K562 (cell line): ENCODE measurements around the gene RDH5. TPM values are rescaled to one million over a fixed set of nuclear protein-coding genes. Genes with fewer than 3 reads are reported as not detected.

Source experiments
- ATF3 ChIP-seq, 2 experiments: fragments of 450-650 bp in 1 of 2; sonication (generic) in 1 of 2; formaldehyde crosslinking in 1 of 2; IDR thresholded peaks in 1 of 2; conservative IDR thresholded peaks in 1 of 2; 2 replicates each; pipeline versions ENCODE4 v1.6.1 to v1.8.1; 2016 to 2023; ENCODE audit warnings: mild to moderate bottlenecking in 2 of 2, moderate library complexity in 2 of 2, inconsistent platforms in 1 of 2, missing genetic modification reagents in 1 of 2
- DMBX1 ChIP-seq: fragments of 250-450 bp; sonication (Bioruptor Pico); IDR thresholded peaks from 2 replicates; pipeline ENCODE4 v1.8.0; 2022; ENCODE audit warnings: inconsistent platforms, mild to moderate bottlenecking, moderate library complexity, borderline replicate concordance
- ESRRB ChIP-seq: fragments of 250-450 bp; sonication (Bioruptor Pico); IDR thresholded peaks from 2 replicates; pipeline ENCODE4 v1.5.0; 2020; ENCODE audit warnings: mild to moderate bottlenecking, moderate library complexity, borderline replicate concordance
- GMEB1 ChIP-seq: fragments of 250-450 bp; sonication (Bioruptor Pico); IDR thresholded peaks from 2 replicates; pipeline ENCODE4 v1.4.0; 2020; ENCODE audit warnings: mild to moderate bottlenecking
- HMG20A ChIP-seq: fragments of 450-650 bp; formaldehyde crosslinking; conservative IDR thresholded peaks from 2 replicates; pipeline ENCODE4 v1.4.0; 2020; ENCODE audit warnings: mild to moderate bottlenecking, mixed read lengths
- MEF2A ChIP-seq: IDR thresholded peaks from 2 replicates; pipeline ENCODE4 v1.6.1; 2011; ENCODE audit warnings: low read depth, mild to moderate bottlenecking, low read length, moderate library complexity; ENCODE audit not compliant: control insufficient read depth
- MTF1 ChIP-seq: fragments of 250-450 bp; sonication (Bioruptor Pico); IDR thresholded peaks from 2 replicates; pipeline ENCODE4 v1.9.0; 2021; ENCODE audit warnings: moderate library complexity, mild to moderate bottlenecking, inconsistent platforms, borderline replicate concordance
- NONO ChIP-seq, 2 experiments: fragments of 200-400 bp in 1 of 2; fragments of 450-650 bp in 1 of 2; formaldehyde crosslinking in 1 of 2; IDR thresholded peaks; 2 replicates each; pipeline ENCODE4 v1.6.1; 2017; ENCODE audit warnings: low read depth in 2 of 2, mild to moderate bottlenecking in 2 of 2, moderate library complexity in 2 of 2, low read length in 1 of 2
- POLR3A ChIP-seq: IDR thresholded peaks from 2 replicates; pipeline ENCODE4 v1.6.1; 2011; ENCODE audit warnings: borderline replicate concordance, mild to moderate bottlenecking, moderate library complexity; ENCODE audit not compliant: insufficient read length, insufficient read depth; ENCODE audit errors: extremely low read depth
- PURB ChIP-seq: sonication (generic); formaldehyde crosslinking; IDR thresholded peaks from 2 replicates; pipeline ENCODE4 v1.9.0; 2021; ENCODE audit warnings: low read depth, mild to moderate bottlenecking, missing genetic modification reagents
- TBL1XR1 ChIP-seq, 2 experiments: IDR thresholded peaks; 2 replicates each; pipeline ENCODE4 v1.6.1; 2012; ENCODE audit warnings: improper control_type of control experiment in 2 of 2, low read length in 2 of 2, mild to moderate bottlenecking in 1 of 2
- THRB ChIP-seq: fragments of 450-650 bp; formaldehyde crosslinking; conservative IDR thresholded peaks from 2 replicates; pipeline ENCODE4 v1.4.0; 2022; ENCODE audit warnings: mild to moderate bottlenecking, missing genetic modification characterization
- YBX1 ChIP-seq: fragments of 450-650 bp; IDR thresholded peaks from 2 replicates; pipeline ENCODE4 v1.7.1; 2016; ENCODE audit warnings: mild to moderate bottlenecking
- ZNF282 ChIP-seq: sonication (generic); formaldehyde crosslinking; IDR thresholded peaks from 2 replicates; pipeline ENCODE4 v1.8.1; 2023; ENCODE audit warnings: missing genetic modification reagents
- ZNF324 ChIP-seq: fragments of 250-450 bp; sonication (Bioruptor Pico); IDR thresholded peaks from 2 replicates; pipeline ENCODE4 v1.4.0; 2020; ENCODE audit warnings: mild to moderate bottlenecking
- ZNF444 ChIP-seq: fragments of 250-450 bp; sonication (Bioruptor Pico); IDR thresholded peaks from 2 replicates; pipeline ENCODE4 v1.4.0; 2020; ENCODE audit warnings: mild to moderate bottlenecking, moderate library complexity
- ZNF766 ChIP-seq: fragments of 200-800 bp; sonication (Bioruptor generic); conservative IDR thresholded peaks from 2 replicates; pipeline ENCODE4 v1.6.1; 2016; ENCODE audit warnings: missing genetic modification characterization, missing compliant biosample characterization
- polyA plus RNA-seq, 8 experiments: library from polyadenylated mRNA; depleted of rRNA in 4 of 8; stranded (reverse) in 5 of 8; unstranded in 3 of 8; fragments of >200 nt; fragmentation: Nextera tagmentation in 2 of 8; fragmentation: Illumina TruSeq in 1 of 8; extraction: Ambion mirVana in 2 of 8; extraction: Trizol in 1 of 8; gene quantifications; 2 replicates each; pipeline versions ENCODE4 v1.2.1 to v1.2.3, GENCODE V29; 2011 to 2014; ENCODE audit warnings: inconsistent platforms in 1 of 8, missing spikeins in 1 of 8
- total RNA-seq, 7 experiments: library from RNA; depleted of rRNA in 6 of 7; stranded (reverse); fragments of >200 nt in 6 of 7; fragmentation: Illumina TruSeq in 2 of 7; extraction: Trizol in 2 of 7; gene quantifications; 2 replicates each; pipeline versions ENCODE4 v1.2.1 to v1.2.3, GENCODE V29; 2011 to 2021; ENCODE audit warnings: low replicate concordance in 1 of 7
- TF ChIP-seq, protein P1 (sequence below): fragments of 200-800 bp; sonication (Bioruptor generic); IDR thresholded peaks from 2 replicates; pipeline ENCODE4 v1.6.1; 2017; ENCODE audit warnings: missing genetic modification characterization, missing compliant biosample characterization

The RDH5 gene
- total and polyA plus RNA-seq, 9 of the 15 experiments (the other 6 are each of a cell fraction or from before 2014, with no cell fraction given) = 0.28 to 2.0 (median 1.1) TPM; not detected in 1

DNA sequence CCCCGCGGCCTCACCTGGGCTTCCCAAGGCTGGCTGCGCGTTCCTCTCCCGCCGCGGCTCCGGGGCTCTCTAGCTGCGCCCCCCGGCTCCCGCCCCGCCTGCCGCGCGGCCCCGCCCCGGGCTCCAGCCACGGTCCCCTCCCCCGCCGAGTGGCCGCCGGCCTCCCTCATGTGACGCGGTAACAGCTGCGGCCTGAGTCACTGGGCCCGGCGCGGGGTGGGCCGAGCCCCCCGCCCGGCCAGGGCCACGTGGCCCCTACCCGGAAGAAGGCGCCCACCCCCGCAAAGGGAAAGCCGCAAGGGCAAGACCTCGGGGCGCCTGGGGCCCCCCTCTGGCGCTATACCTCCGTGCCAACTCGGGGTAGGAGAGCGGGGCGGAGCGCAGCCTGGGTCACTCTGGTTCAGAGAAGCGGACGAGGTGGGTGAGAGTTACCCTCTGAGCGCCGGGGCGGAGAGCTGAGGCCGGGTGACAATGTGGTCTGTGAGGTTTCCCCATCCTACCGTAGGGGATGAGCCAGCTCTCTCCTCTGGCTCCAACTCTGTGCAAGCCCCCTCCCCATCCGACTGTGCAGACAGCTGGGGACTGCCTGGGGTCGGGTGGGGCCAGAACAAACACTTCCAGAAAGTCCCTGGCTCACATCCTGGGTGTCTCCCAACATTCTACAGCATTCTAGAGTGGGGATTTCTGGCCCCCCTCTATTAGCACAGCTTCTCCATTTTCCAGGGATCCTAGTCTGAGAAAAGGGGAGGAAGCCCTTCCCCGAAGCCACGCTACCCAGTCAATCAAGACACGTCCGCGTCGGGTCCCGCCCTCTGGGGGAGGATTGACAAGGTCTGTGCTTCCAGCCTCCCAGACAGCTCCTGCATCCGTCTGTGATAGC lies 9.0 kb downstream of the RDH5 start, which contains the start of gene CD63 (continued):
- TF ChIP-seq, protein P1, sequence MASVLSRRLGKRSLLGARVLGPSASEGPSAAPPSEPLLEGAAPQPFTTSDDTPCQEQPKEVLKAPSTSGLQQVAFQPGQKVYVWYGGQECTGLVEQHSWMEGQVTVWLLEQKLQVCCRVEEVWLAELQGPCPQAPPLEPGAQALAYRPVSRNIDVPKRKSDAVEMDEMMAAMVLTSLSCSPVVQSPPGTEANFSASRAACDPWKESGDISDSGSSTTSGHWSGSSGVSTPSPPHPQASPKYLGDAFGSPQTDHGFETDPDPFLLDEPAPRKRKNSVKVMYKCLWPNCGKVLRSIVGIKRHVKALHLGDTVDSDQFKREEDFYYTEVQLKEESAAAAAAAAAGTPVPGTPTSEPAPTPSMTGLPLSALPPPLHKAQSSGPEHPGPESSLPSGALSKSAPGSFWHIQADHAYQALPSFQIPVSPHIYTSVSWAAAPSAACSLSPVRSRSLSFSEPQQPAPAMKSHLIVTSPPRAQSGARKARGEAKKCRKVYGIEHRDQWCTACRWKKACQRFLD = peak; percentile 92
- TF ChIP-seq YBX1 (no peak), POLR3A (no peak), NONO (IDR thresholded peaks at IDR 0.05; ENCODE audit: low read depth in 2 of 2, low read length in 1 of 2) (peak in 1 of 2 experiments; percentile 84; a peak in 1 of 4 replicates), ZNF282 (CRISPR knock-in tag) (no peak), MTF1 (CRISPR knock-in tag) (no peak), ZNF324 (no peak), ZNF766 (CRISPR knock-in tag) (no peak), TBL1XR1 (IDR thresholded peaks at IDR 0.05; ENCODE audit: low read length in 2 of 2) (peak; percentile 26 to 56; a peak in 1 of 4 replicates), GMEB1 (CRISPR knock-in tag) (no peak), HMG20A (CRISPR knock-in tag) (no peak), ESRRB (CRISPR knock-in tag) (no peak), ZNF444 (no peak), DMBX1 (CRISPR knock-in tag) (no peak), MEF2A (no peak), THRB (CRISPR knock-in tag) (no peak), ATF3 (IDR thresholded peaks at IDR 0.05) (peak; percentile 80), ATF3 (CRISPR knock-in tag; conservative IDR thresholded peaks at IDR 0.05) (0 out of 2 replicates have a peak, but pooled peaks have one; percentile 63), PURB (CRISPR knock-in tag) (no peak)
